GM12873 (cell line): ENCODE measurements around the gene FXYD7.

Experiments used
- CTCF ChIP-seq: IDR thresholded peaks from 2 replicates; pipeline ENCODE4 v1.5.1; 2012; ENCODE audit warnings: low read depth, mild to moderate bottlenecking, moderate library complexity, low read length, control low read depth; ENCODE audit not compliant: insufficient read depth; ENCODE audit errors: missing control alignments

Gene FXYD7

GRCh38 chr19:35177377-35178274 is 34.6 kb downstream of the FXYD7 start:
- TF ChIP-seq CTCF = no peak

- no peak for TF ChIP-seq CTCF
Observed at GRCh38 chr19:35178701-35179100, 35.6 kb downstream of the FXYD7 start.

GRCh38 chr19:35179830-35180229 is 36.8 kb downstream of the FXYD7 start:
- no peak for TF ChIP-seq CTCF

- no peak for TF ChIP-seq CTCF
Observed at GRCh38 chr19:35181387-35181786, 38.3 kb downstream of the FXYD7 start.

- TF ChIP-seq CTCF = no peak
Observed at GRCh38 chr19:35184267-35184666, 41.2 kb downstream of the FXYD7 start.

- no peak for TF ChIP-seq CTCF
Observed at GRCh38 chr19:35184884-35185283, 41.8 kb downstream of the FXYD7 start.

- no peak for TF ChIP-seq CTCF
Observed at GRCh38 chr19:35194012-35194984, 51.2 kb downstream of the FXYD7 start.
